Activated T-cell treated with anti-CD3 and anti-CD28 coated beads for 48 hours (primary cell): ENCODE results near the gene RBM10.

Source experiments
- DNase-seq: peaks from one replicate; pipeline ENCODE4 v3.0.0-alpha.2; 2020; ENCODE audit warnings: low read depth

The RBM10 gene

GRCh38 chrX:47197526-47197925 is 52.5 kb downstream of the RBM10 start:
- no peak for DNase-seq

GRCh38 chrX:47198026-47198686 is 53.1 kb downstream of the RBM10 start:
- no peak for DNase-seq

GRCh38 chrX:47198687-47199080 is 53.7 kb downstream of the RBM10 start:
- DNase-seq: no peak

GRCh38 chrX:47199286-47199685 is 54.3 kb downstream of the RBM10 start:
- no peak for DNase-seq

GRCh38 chrX:47200385-47201150 is 55.5 kb downstream of the RBM10 start:
- no peak for DNase-seq

GRCh38 chrX:47201345-47201944 is 56.4 kb downstream of the RBM10 start:
- DNase-seq: no peak

- no peak for DNase-seq
Observed at GRCh38 chrX:47202316-47202715, 57.3 kb downstream of the RBM10 start.

GRCh38 chrX:47202877-47203276 is 57.9 kb downstream of the RBM10 start:
- DNase-seq: no peak

- no peak for DNase-seq
Observed at GRCh38 chrX:47204970-47205369, 59.9 kb downstream of the RBM10 start.

- DNase-seq: no peak
Observed at GRCh38 chrX:47206316-47206715, 61.3 kb downstream of the RBM10 start.

- no peak for DNase-seq
Observed at GRCh38 chrX:47208108-47208507, 63.1 kb downstream of the RBM10 start.

- DNase-seq: no peak
Observed at GRCh38 chrX:47209508-47210238, 64.7 kb downstream of the RBM10 start.

GRCh38 chrX:47210661-47211425 is 65.8 kb downstream of the RBM10 start:
- DNase-seq: no peak

- no peak for DNase-seq
Observed at GRCh38 chrX:47212381-47213293, 67.6 kb downstream of the RBM10 start.

- DNase-seq: no peak
Observed at GRCh38 chrX:47214435-47215077, 69.5 kb downstream of the RBM10 start.

- no peak for DNase-seq
Observed at GRCh38 chrX:47215291-47215900, 70.4 kb downstream of the RBM10 start.

GRCh38 chrX:47216393-47216925 is 71.4 kb downstream of the RBM10 start:
- no peak for DNase-seq

GRCh38 chrX:47217121-47217851 is 72.3 kb downstream of the RBM10 start:
- no peak for DNase-seq

- peak; percentile 89 for DNase-seq
Observed at GRCh38 chrX:47217852-47218279, 72.8 kb downstream of the RBM10 start.
